Keratinocyte (primary cell): ENCODE measurements around the gene ABCG1. TPM values are rescaled to one million over a fixed set of nuclear protein-coding genes. Genes with fewer than 3 reads are reported as not detected.

Experiments
- DNase-seq: peaks from one replicate; pipeline ENCODE4 v3.0.0-alpha.2; 2011; ENCODE audit warnings: low read depth, missing footprints, low spot score
- FAIRE-seq: peaks from 2 replicates; lab custom pipeline; 2011; peaks lifted over from hg19 to GRCh38; lab: Jason Lieb, UNC
- H2AFZ ChIP-seq: 2 replicates; pipeline ENCODE4 v1.6.0; 2012; ENCODE audit warnings: low read length, control low read depth, inconsistent platforms; ENCODE audit not compliant: control insufficient read depth
- H3K27ac ChIP-seq: 2 replicates; pipeline ENCODE4 v1.5.1; 2011; ENCODE audit warnings: low read length; ENCODE audit not compliant: control insufficient read depth, insufficient read depth
- H3K27me3 ChIP-seq: 3 replicates; pipeline ENCODE4 v1.6.0; 2011; ENCODE audit warnings: low read length; ENCODE audit not compliant: control insufficient read depth, insufficient read depth; ENCODE audit errors: extremely low read depth
- H3K36me3 ChIP-seq, 2 experiments: 2 replicates in 1 of 2; 3 replicates in 1 of 2; pipeline ENCODE4 v1.5.1; 2011; ENCODE audit warnings: low read length in 2 of 2, mild to moderate bottlenecking in 1 of 2; ENCODE audit not compliant: control insufficient read depth in 2 of 2, insufficient read depth in 2 of 2; ENCODE audit errors: extremely low read depth in 1 of 2
- H3K4me1 ChIP-seq: 3 replicates; pipeline ENCODE4 v1.5.1; 2011; ENCODE audit warnings: low read length; ENCODE audit not compliant: control insufficient read depth, insufficient read depth; ENCODE audit errors: extremely low read depth
- H3K4me2 ChIP-seq: 3 replicates; pipeline ENCODE4 v1.6.0; 2011; ENCODE audit warnings: low read depth, low read length; ENCODE audit not compliant: control insufficient read depth, insufficient read depth; ENCODE audit errors: extremely low read depth
- H3K4me3 ChIP-seq, 3 experiments: fragments of 200-600 bp in 1 of 3; sonication (generic) in 1 of 3; 2 replicates in 2 of 3; 3 replicates in 1 of 3; pipeline ENCODE4 v1.5.1; 2011 to 2016; ENCODE audit warnings: low read length in 3 of 3, mild to moderate bottlenecking in 3 of 3, control low read depth in 2 of 3, inconsistent platforms in 1 of 3, low read depth in 1 of 3, mixed read lengths in 1 of 3, mixed run types in 1 of 3, moderate library complexity in 1 of 3; ENCODE audit not compliant: control insufficient read depth in 2 of 3, insufficient read depth in 2 of 3; ENCODE audit errors: extremely low read depth in 1 of 3
- H3K79me2 ChIP-seq: 2 replicates; pipeline ENCODE4 v1.6.0; 2012; ENCODE audit warnings: low read length; ENCODE audit not compliant: control insufficient read depth, insufficient read depth
- H3K9ac ChIP-seq: 3 replicates; pipeline ENCODE4 v1.6.0; 2011; ENCODE audit warnings: low read length; ENCODE audit not compliant: control insufficient read depth, insufficient read depth; ENCODE audit errors: extremely low read depth
- H3K9me1 ChIP-seq: 3 replicates; pipeline ENCODE4 v1.6.0; 2011; ENCODE audit warnings: low read length; ENCODE audit not compliant: control insufficient read depth, insufficient read depth; ENCODE audit errors: extremely low read depth
- H3K9me3 ChIP-seq: 2 replicates; pipeline ENCODE4 v1.5.1; 2012; ENCODE audit warnings: low read depth, low read length; ENCODE audit not compliant: control insufficient read depth
- H4K20me1 ChIP-seq: 3 replicates; pipeline ENCODE4 v1.6.0; 2011; ENCODE audit warnings: low read length; ENCODE audit not compliant: control insufficient read depth, insufficient read depth; ENCODE audit errors: extremely low read depth
- CTCF ChIP-seq, 3 experiments: IDR thresholded peaks in 1 of 3; conservative IDR thresholded peaks in 1 of 3; optimal IDR thresholded peaks in 1 of 3; 2 replicates in 2 of 3; 3 replicates in 1 of 3; pipeline versions ENCODE3 to v1.5.1; 2011; ENCODE audit warnings: low read length in 3 of 3, mild to moderate bottlenecking in 3 of 3, moderate library complexity in 2 of 3, control low read depth in 1 of 3, inconsistent platforms in 1 of 3; ENCODE audit not compliant: insufficient read depth in 2 of 3; ENCODE audit errors: extremely low read depth in 1 of 3
- EZH2 ChIP-seq: IDR thresholded peaks from one replicate; pipeline ENCODE4 v1.6.1; 2012; ENCODE audit warnings: inconsistent platforms, mild to moderate bottlenecking, low read length, moderate library complexity
- dilution Hi-C: fragments of 300-500 bp; cut with MboI; formaldehyde crosslinking; loops from one replicate; pipeline ENCODE4 v1.7.0; 2020; ENCODE audit warnings: low sequenced_read_pairs; ENCODE audit not compliant: extremely low pct_ligation_motif_present
- polyA plus RNA-seq, 5 experiments: library from polyadenylated mRNA; depleted of rRNA in 3 of 5; stranded (reverse) in 3 of 5; stranded (forward) in 1 of 5; unstranded in 1 of 5; fragments of >200 nt; gene quantifications; 1 replicate in 1 of 5; 2 replicates in 3 of 5; 3 replicates in 1 of 5; pipeline versions ENCODE4 v1.2.1 to v1.2.3, GENCODE V29; 2011 to 2012; ENCODE audit warnings: missing spikeins in 2 of 5, low read depth in 1 of 5, low replicate concordance in 1 of 5

ABCG1 gene
- polyA plus RNA-seq, 1 donor (not counting 4 experiments of a cell fraction or from before 2014, with no cell fraction given), result 3.3 TPM

GRCh38 chr21:42321231-42321630 lies 102.3 kb downstream of the ABCG1 start:
- Histone ChIP-seq H3K4me3 (no peak overlapping the region), H3K9ac (no peak overlapping the region), H4K20me1 (no peaks in the 10 kb centered on the region), H3K36me3 (no peaks in the 10 kb centered on the region), H3K9me3 (no peaks in the 10 kb centered on the region), H3K27ac (no peak overlapping the region), H3K4me1 (no peaks in the 10 kb centered on the region), H2AFZ (no peak overlapping the region), H3K9me1 (no peaks in the 10 kb centered on the region), H3K4me2 (no peak overlapping the region), H3K27me3 (peaks cover 8% of the 10 kb centered on the region), H3K79me2 (no peaks in the 10 kb centered on the region)
- TF ChIP-seq CTCF (optimal IDR thresholded peaks at IDR 0.05 in 1 of 3, IDR thresholded peaks at IDR 0.05 in 1 of 3, conservative IDR thresholded peaks at IDR 0.05 in 1 of 3; ENCODE audit: extremely low read depth in 1 of 3, insufficient read depth in 2 of 3, low read length in 3 of 3) (no peak), EZH2 (no peak)
- DNase-seq, result no peak
- dilution Hi-C loops, result no loop called here
- no peak for FAIRE-seq

- dilution Hi-C loops, result no loop called here
- DNase-seq, result no peak
- no peak for TF ChIP-seq EZH2
- no peak for TF ChIP-seq CTCF (optimal IDR thresholded peaks at IDR 0.05 in 1 of 3, IDR thresholded peaks at IDR 0.05 in 1 of 3, conservative IDR thresholded peaks at IDR 0.05 in 1 of 3; ENCODE audit: extremely low read depth in 1 of 3, insufficient read depth in 2 of 3, low read length in 3 of 3)
- Histone ChIP-seq H3K79me2 (no peaks in the 10 kb centered on the region), H3K9ac (no peak overlapping the region), H2AFZ (no peak overlapping the region), H3K27me3 (peaks cover 8% of the 10 kb centered on the region), H3K4me3 (no peak overlapping the region), H3K27ac (no peak overlapping the region), H3K36me3 (no peaks in the 10 kb centered on the region), H3K4me1 (no peaks in the 10 kb centered on the region), H3K9me3 (no peaks in the 10 kb centered on the region), H3K4me2 (no peak overlapping the region), H3K9me1 (no peaks in the 10 kb centered on the region), H4K20me1 (no peaks in the 10 kb centered on the region)
- FAIRE-seq, result no peak
Observed at GRCh38 chr21:42321845-42322244, 102.9 kb downstream of the ABCG1 start.
